ENCODE results near the gene ZBTB8A.
A peak's percentile ranks its signal among the peaks of the same experiment; 100 is the strongest.
"Not testable (repeated sequence)": the region's sequence is repeated elsewhere in the genome, so short reads cannot be mapped to it uniquely, and the experiment has no call there.

ZBTB8A gene

GRCh38 chr1:32509939-32510338 lies 29.3 kb upstream of the ZBTB8A start:
- Mint-ChIP-seq H3K4me1 (no peaks in the 10 kb centered on the region), H3K4me3 (no peak overlapping the region), H3K36me3 (ENCODE audit: insufficient read depth) (no peaks in the 10 kb centered on the region), H3K27me3 (peaks cover 58% of the 10 kb centered on the region), H3K27ac (ENCODE audit: low read depth) (no peak overlapping the region), H3K9me3 (no peaks in the 10 kb centered on the region)
- ATAC-seq (replicated peaks; ENCODE audit: extremely low read depth, poor library complexity, severe bottlenecking) (no peak), DNase-seq (ENCODE audit: low spot score in 2 of 2) (no peak)

DNA sequence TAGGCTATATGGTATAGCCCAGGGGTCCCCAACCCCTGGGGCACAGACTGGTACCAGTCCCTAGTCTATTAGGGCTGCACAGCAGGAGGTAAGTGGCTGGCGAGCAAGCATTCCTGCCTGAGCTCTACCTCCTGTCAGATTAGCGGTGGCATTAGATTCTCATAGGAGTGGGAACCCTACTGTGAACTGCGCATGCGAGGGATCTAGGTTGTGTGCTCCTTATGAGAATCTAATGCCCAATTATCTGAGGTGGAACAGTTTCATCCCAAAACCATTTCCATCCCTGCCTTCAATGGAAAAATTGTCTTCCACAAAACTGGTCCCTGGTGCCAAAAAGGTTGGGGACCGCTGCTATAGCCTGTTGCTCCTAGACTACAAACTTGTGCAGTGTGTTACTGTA lies 22.8 kb upstream of the ZBTB8A start:
- DNase-seq (ENCODE audit: low spot score in 2 of 2), result no peak
- Mint-ChIP-seq H3K36me3 (ENCODE audit: insufficient read depth) (no peaks in the 10 kb centered on the region), H3K27ac (ENCODE audit: low read depth) (no peak overlapping the region), H3K4me3 (no peak overlapping the region), H3K9me3 (no peaks in the 10 kb centered on the region), H3K27me3 (peaks cover 32% of the 10 kb centered on the region), H3K4me1 (peaks cover 10% of the 10 kb centered on the region)
- ATAC-seq (replicated peaks; ENCODE audit: extremely low read depth, poor library complexity, severe bottlenecking), result no peak

DNA sequence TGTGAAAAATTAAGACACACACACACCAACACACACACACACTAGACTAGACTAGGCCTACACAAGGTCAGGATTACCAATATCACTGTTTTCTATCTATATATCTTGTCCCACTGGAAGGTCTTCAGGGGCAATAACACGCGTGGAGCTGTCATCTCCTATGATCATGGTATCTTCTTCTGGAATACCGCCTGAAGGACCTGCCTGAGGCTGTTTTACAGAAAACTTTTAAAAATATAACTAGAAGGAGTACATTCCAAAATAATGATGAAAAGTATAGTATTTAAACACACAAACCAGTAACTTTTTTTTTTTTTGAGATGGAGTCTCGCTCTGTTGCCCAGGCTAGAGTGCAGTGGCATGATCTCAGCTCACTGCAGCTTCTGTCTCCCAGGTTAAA lies 20.3 kb upstream of the ZBTB8A start:
- Mint-ChIP-seq H3K27ac (ENCODE audit: low read depth) (no peak overlapping the region), H3K4me1 (peaks cover 10% of the 10 kb centered on the region), H3K9me3 (no peaks in the 10 kb centered on the region), H3K27me3 (peaks cover 17% of the 10 kb centered on the region), H3K4me3 (no peak overlapping the region), H3K36me3 (ENCODE audit: insufficient read depth) (peaks cover under 1% of the 10 kb centered on the region)
- ATAC-seq (replicated peaks; ENCODE audit: extremely low read depth, poor library complexity, severe bottlenecking) (no peak), DNase-seq (ENCODE audit: low spot score in 2 of 2) (no peak)

DNA sequence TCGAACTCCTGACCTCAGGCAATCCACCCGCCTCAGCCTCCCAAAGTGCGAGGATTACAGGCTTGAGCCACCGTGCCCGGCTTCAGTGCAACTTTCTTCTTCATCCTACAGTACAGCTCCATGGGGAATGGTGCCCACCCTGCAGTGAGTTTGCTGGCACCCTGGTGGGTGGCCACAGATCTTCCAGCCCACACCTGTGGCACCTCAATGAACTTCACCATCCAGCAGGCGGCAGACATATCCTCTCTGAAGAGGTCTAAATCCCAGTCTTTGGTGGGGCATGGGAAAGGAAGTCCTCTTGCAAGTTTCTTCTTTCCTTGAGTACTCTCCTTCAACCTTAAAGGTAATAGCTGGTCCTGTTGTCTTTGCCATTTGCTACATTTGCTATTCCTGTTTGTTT lies 18.1 kb upstream of the ZBTB8A start:
- ATAC-seq (replicated peaks; ENCODE audit: extremely low read depth, poor library complexity, severe bottlenecking) (no peak), DNase-seq (ENCODE audit: low spot score in 2 of 2) (no peak)
- H3K27ac Mint-ChIP-seq (ENCODE audit: low read depth), result no peak overlapping the region
- H3K27me3 Mint-ChIP-seq, result peaks cover 13% of the 10 kb centered on the region
- no peaks in the 10 kb centered on the region for H3K9me3 Mint-ChIP-seq
- H3K4me1 Mint-ChIP-seq, result peaks cover 10% of the 10 kb centered on the region
- peak overlapping the region; percentile 62 for H3K4me3 Mint-ChIP-seq
- peaks cover 1% of the 10 kb centered on the region for H3K36me3 Mint-ChIP-seq (ENCODE audit: insufficient read depth)

- DNase-seq (ENCODE audit: low spot score in 2 of 2) (no peak), ATAC-seq (replicated peaks; ENCODE audit: extremely low read depth, poor library complexity, severe bottlenecking) (no peak)
- Mint-ChIP-seq H3K9me3 (no peaks in the 10 kb centered on the region), H3K4me1 (peaks cover 10% of the 10 kb centered on the region), H3K27me3 (peaks cover 13% of the 10 kb centered on the region), H3K27ac (ENCODE audit: low read depth) (no peak overlapping the region), H3K4me3 (no peak overlapping the region), H3K36me3 (ENCODE audit: insufficient read depth) (peaks cover 1% of the 10 kb centered on the region)
Measured at GRCh38 chr1:32525053-32525452, 14.2 kb upstream of the ZBTB8A start.

- H3K4me3 Mint-ChIP-seq, result no peak overlapping the region
- H3K27me3 Mint-ChIP-seq, result peaks cover 13% of the 10 kb centered on the region
- no peak overlapping the region for H3K27ac Mint-ChIP-seq (ENCODE audit: low read depth)
- no peak for DNase-seq (ENCODE audit: low spot score in 2 of 2)
- H3K4me1 Mint-ChIP-seq, result peaks cover 5% of the 10 kb centered on the region
- H3K9me3 Mint-ChIP-seq, result no peaks in the 10 kb centered on the region
- H3K36me3 Mint-ChIP-seq (ENCODE audit: insufficient read depth), result peaks cover 1% of the 10 kb centered on the region
- no peak for ATAC-seq (replicated peaks; ENCODE audit: extremely low read depth, poor library complexity, severe bottlenecking)
Measured at GRCh38 chr1:32525661-32526444, 13.4 kb upstream of the ZBTB8A start.

DNA sequence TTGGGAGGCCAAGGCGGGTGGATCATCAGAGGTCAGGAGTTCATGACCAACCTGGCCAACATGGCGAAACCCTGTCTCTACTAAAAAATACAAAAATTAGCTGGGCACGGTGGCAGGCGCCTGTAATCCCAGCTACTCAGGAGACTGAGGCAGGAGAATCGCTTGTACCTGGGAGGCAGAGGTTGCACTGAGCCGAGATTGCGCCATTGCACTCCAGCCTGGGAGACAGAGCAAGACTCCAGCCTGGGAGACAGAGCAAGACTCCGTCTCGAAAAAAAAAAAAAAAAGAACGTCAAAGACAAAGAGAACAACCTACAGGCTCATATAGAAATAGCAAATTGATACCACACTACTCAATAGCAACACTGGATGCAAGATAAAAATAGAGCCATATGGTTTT lies 10.7 kb upstream of the ZBTB8A start:
- not testable (repeated sequence) for H3K4me3 Mint-ChIP-seq; H3K36me3 Mint-ChIP-seq (ENCODE audit: insufficient read depth); H3K4me1 Mint-ChIP-seq; H3K27me3 Mint-ChIP-seq; ATAC-seq (replicated peaks; ENCODE audit: extremely low read depth, poor library complexity, severe bottlenecking); DNase-seq (ENCODE audit: low spot score in 2 of 2); H3K27ac Mint-ChIP-seq (ENCODE audit: low read depth); H3K9me3 Mint-ChIP-seq

DNA sequence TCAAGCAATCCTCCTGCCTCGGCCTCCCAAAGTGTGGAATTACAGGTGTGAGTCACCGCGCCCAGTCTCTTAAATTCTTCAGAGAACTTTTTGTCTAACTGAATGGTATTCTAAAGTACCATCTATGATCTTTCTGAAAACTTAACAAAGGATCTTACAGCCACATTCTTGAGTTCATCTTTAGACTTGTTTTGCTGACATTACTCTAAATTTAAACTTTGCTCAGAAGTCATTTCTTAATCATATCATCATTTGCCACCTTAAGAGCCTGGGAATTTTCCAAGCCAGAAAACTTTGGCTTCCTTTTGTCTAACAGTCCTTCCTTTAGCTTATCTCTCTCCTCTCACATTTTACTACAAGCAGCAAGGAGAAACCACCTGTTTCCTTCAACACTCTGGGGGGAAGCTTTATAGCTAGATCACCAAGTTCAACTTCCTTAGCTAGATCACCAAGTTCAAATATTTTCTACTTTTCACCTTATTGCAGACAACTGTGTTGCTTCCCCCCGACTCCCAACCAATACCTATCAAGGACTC lies 5.4 kb upstream of the ZBTB8A start:
- DNase-seq (ENCODE audit: low spot score in 2 of 2), result no peak
- ATAC-seq (replicated peaks; ENCODE audit: extremely low read depth, poor library complexity, severe bottlenecking), result no peak
- no peaks in the 10 kb centered on the region for H3K36me3 Mint-ChIP-seq (ENCODE audit: insufficient read depth)
- no peak overlapping the region for H3K4me3 Mint-ChIP-seq
- peaks cover 20% of the 10 kb centered on the region for H3K27me3 Mint-ChIP-seq
- H3K4me1 Mint-ChIP-seq, result peaks cover 2% of the 10 kb centered on the region
- H3K9me3 Mint-ChIP-seq, result no peaks in the 10 kb centered on the region
- H3K27ac Mint-ChIP-seq (ENCODE audit: low read depth), result no peak overlapping the region

DNA sequence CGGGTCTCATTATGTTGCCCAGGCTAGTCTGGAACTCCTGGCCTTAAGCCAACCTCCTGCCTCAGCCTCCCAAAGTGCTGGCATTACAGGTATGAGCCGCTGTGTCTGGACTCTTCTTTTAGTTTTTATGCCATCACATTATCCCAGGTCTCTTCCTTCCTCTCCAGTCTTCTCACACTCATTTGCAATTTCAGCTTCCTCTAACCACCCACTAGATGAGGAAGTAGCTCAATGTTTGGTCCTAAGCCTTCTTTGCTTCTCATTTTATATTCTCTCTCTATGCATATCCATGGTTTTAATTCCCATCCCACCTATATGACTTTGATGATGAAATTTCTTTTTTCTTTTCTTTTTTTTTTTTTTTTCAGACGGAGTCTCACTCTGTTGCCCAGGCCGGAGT lies 3.1 kb upstream of the ZBTB8A start:
- DNase-seq (ENCODE audit: low spot score in 2 of 2) (no peak), ATAC-seq (replicated peaks; ENCODE audit: extremely low read depth, poor library complexity, severe bottlenecking) (no peak)
- H3K27ac Mint-ChIP-seq (ENCODE audit: low read depth), result no peak overlapping the region
- H3K9me3 Mint-ChIP-seq, result no peaks in the 10 kb centered on the region
- peaks cover 39% of the 10 kb centered on the region for H3K27me3 Mint-ChIP-seq
- H3K4me3 Mint-ChIP-seq, result no peak overlapping the region
- peaks cover 3% of the 10 kb centered on the region for H3K36me3 Mint-ChIP-seq (ENCODE audit: insufficient read depth)
- peaks cover 10% of the 10 kb centered on the region for H3K4me1 Mint-ChIP-seq

GRCh38 chr1:32536764-32537163 lies 2.5 kb upstream of the ZBTB8A start:
- Mint-ChIP-seq H3K27ac (ENCODE audit: low read depth) (no peak overlapping the region), H3K4me1 (peaks cover 10% of the 10 kb centered on the region), H3K4me3 (no peak overlapping the region), H3K9me3 (no peaks in the 10 kb centered on the region), H3K27me3 (peaks cover 46% of the 10 kb centered on the region), H3K36me3 (ENCODE audit: insufficient read depth) (peaks cover 4% of the 10 kb centered on the region)
- ATAC-seq (replicated peaks; ENCODE audit: extremely low read depth, poor library complexity, severe bottlenecking), result no peak
- DNase-seq (ENCODE audit: low spot score in 2 of 2), result no peak

- H3K36me3 Mint-ChIP-seq (ENCODE audit: insufficient read depth), result peaks cover 4% of the 10 kb centered on the region
- peaks cover 10% of the 10 kb centered on the region for H3K4me1 Mint-ChIP-seq
- peak overlapping the region; percentile 83 for H3K4me3 Mint-ChIP-seq
- peak; percentile 46 for ATAC-seq (replicated peaks; ENCODE audit: extremely low read depth, poor library complexity, severe bottlenecking)
- H3K27ac Mint-ChIP-seq (ENCODE audit: low read depth), result no peak overlapping the region
- no peaks in the 10 kb centered on the region for H3K9me3 Mint-ChIP-seq
- H3K27me3 Mint-ChIP-seq, result peaks cover 69% of the 10 kb centered on the region
- DNase-seq (ENCODE audit: low spot score in 2 of 2), result no peak
Measured at GRCh38 chr1:32539584-32540571, 651 bp downstream of the ZBTB8A start.

DNA sequence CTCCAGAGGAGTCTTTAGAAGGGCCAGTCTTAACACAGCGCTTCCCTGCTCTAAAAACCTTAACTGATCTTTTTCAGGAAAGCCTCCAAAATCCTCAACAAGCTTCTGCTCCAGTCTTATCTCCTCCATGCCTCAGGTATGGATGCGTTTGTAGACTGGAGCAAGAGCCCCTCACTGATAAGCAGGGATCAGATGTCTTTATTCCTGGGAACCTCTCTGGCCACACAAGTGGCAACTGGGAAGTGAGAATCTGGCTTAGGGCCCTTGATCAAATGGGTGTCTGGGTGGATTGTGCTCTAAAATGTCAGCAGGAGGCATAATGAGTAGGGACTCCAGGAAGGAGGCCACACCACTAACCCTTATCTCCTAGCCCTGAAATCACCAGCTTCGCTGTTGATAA lies 1.4 kb downstream of the ZBTB8A start:
- no peak for DNase-seq (ENCODE audit: low spot score in 2 of 2)
- Mint-ChIP-seq H3K36me3 (ENCODE audit: insufficient read depth) (peaks cover 4% of the 10 kb centered on the region), H3K27ac (ENCODE audit: low read depth) (no peak overlapping the region), H3K4me3 (peak overlapping the region; percentile 83), H3K9me3 (no peaks in the 10 kb centered on the region), H3K27me3 (peaks cover 75% of the 10 kb centered on the region), H3K4me1 (peaks cover 10% of the 10 kb centered on the region)
- ATAC-seq (replicated peaks; ENCODE audit: extremely low read depth, poor library complexity, severe bottlenecking), result no peak
